ENCODE measurements around the gene OPA3. TPM values are rescaled to one million over a fixed set of nuclear protein-coding genes. Genes with fewer than 3 reads are reported as not detected.

Gene OPA3
- total RNA-seq, 1 experiment from 2014 or later = 15.2 TPM

- no TSS peak for BruUV-seq (replicated peaks)
- POLR2A ChIA-PET (ENCODE audit: low non-redundant PET) = interaction anchor here (0.6 kb wide), 1 partner anchor 18 kb away, joined by 3 read pairs; the partner anchor contains the start of gene FOSB
- peak; percentile 98 for DNase-seq (ENCODE audit: low spot score)
- H3K27me3 ChIP-seq (replicated peaks; ENCODE audit: insufficient read depth, low read depth, low read length, poor library complexity) = no peaks in the 10 kb centered on the region
- H3K36me3 ChIP-seq (ENCODE audit: insufficient read depth, low read length, poor library complexity, severe bottlenecking) = no peaks in the 10 kb centered on the region
- CTCF ChIA-PET = interaction anchor here (0.5 to 1.9 kb wide), 15 partner anchors 9 to 1890 kb away, joined by 3 to 15 read pairs (median 3); partner anchors contain the start of genes IRGQ and QPCTL
- intact Hi-C loops (cut with micrococcal nuclease; ENCODE audit: unreplicated experiment) = no loop called here
- H3K9me3 ChIP-seq (ENCODE audit: low read depth, low read length, poor library complexity, severe bottlenecking) = no peaks in the 10 kb centered on the region
- peak overlapping the region; percentile 68 for H3K27ac ChIP-seq (ENCODE audit: low read depth, low read length, poor library complexity, severe bottlenecking)
- H3K4me1 ChIP-seq (ENCODE audit: insufficient read depth, low read length, poor library complexity, severe bottlenecking) = no peaks in the 10 kb centered on the region
- H3K4me3 ChIP-seq (ENCODE audit: low read depth, low read length, poor library complexity, severe bottlenecking) = peak overlapping the region; percentile 64
- TF ChIP-seq EZH2 (IDR thresholded peaks at IDR 0.05; ENCODE audit: borderline replicate concordance, low read depth, low read length, poor library complexity, severe bottlenecking) (no peak), CTCF (conservative IDR thresholded peaks at IDR 0.05; ENCODE audit: low read depth, low read length) (peak; percentile 79)
Measured at GRCh38 chr19:45485305-45486077, 99.1 kb downstream of the OPA3 start.

GRCh38 chr19:45484273-45484945 lies 100.2 kb downstream of the OPA3 start:
- TF ChIP-seq EZH2 (IDR thresholded peaks at IDR 0.05; ENCODE audit: borderline replicate concordance, low read depth, low read length, poor library complexity, severe bottlenecking) (no peak), CTCF (conservative IDR thresholded peaks at IDR 0.05; ENCODE audit: low read depth, low read length) (no peak)
- H3K4me3 ChIP-seq (ENCODE audit: low read depth, low read length, poor library complexity, severe bottlenecking) = no peak overlapping the region
- H3K9me3 ChIP-seq (ENCODE audit: low read depth, low read length, poor library complexity, severe bottlenecking) = no peaks in the 10 kb centered on the region
- no TSS peak for BruUV-seq (replicated peaks)
- H3K36me3 ChIP-seq (ENCODE audit: insufficient read depth, low read length, poor library complexity, severe bottlenecking) = no peaks in the 10 kb centered on the region
- H3K27ac ChIP-seq (ENCODE audit: low read depth, low read length, poor library complexity, severe bottlenecking) = no peak overlapping the region
- H3K27me3 ChIP-seq (replicated peaks; ENCODE audit: insufficient read depth, low read depth, low read length, poor library complexity) = no peaks in the 10 kb centered on the region
- H3K4me1 ChIP-seq (ENCODE audit: insufficient read depth, low read length, poor library complexity, severe bottlenecking) = no peaks in the 10 kb centered on the region
- DNase-seq (ENCODE audit: low spot score) = no peak
- ChIA-PET CTCF (interaction anchor here (0.6 to 1.9 kb wide), 11 partner anchors 10 to 217 kb away, joined by 3 to 15 read pairs (median 3); partner anchors contain the start of gene QPCTL), POLR2A (ENCODE audit: low non-redundant PET) (no interaction called here)
- intact Hi-C loops (cut with micrococcal nuclease; ENCODE audit: unreplicated experiment) = no loop called here

- DNase-seq (ENCODE audit: low spot score) = no peak
- no peaks in the 10 kb centered on the region for H3K36me3 ChIP-seq (ENCODE audit: insufficient read depth, low read length, poor library complexity, severe bottlenecking)
- H3K4me1 ChIP-seq (ENCODE audit: insufficient read depth, low read length, poor library complexity, severe bottlenecking) = peaks cover under 1% of the 10 kb centered on the region
- H3K27me3 ChIP-seq (replicated peaks; ENCODE audit: insufficient read depth, low read depth, low read length, poor library complexity) = no peaks in the 10 kb centered on the region
- CTCF ChIA-PET = no interaction called here
- TF ChIP-seq CTCF (conservative IDR thresholded peaks at IDR 0.05; ENCODE audit: low read depth, low read length) (no peak), EZH2 (IDR thresholded peaks at IDR 0.05; ENCODE audit: borderline replicate concordance, low read depth, low read length, poor library complexity, severe bottlenecking) (no peak)
- no peak overlapping the region for H3K4me3 ChIP-seq (ENCODE audit: low read depth, low read length, poor library complexity, severe bottlenecking)
- H3K27ac ChIP-seq (ENCODE audit: low read depth, low read length, poor library complexity, severe bottlenecking) = no peak overlapping the region
- no peaks in the 10 kb centered on the region for H3K9me3 ChIP-seq (ENCODE audit: low read depth, low read length, poor library complexity, severe bottlenecking)
- intact Hi-C loops (cut with micrococcal nuclease; ENCODE audit: unreplicated experiment) = no loop called here
- POLR2A ChIA-PET (ENCODE audit: low non-redundant PET) = no interaction called here
- BruUV-seq (replicated peaks) = no TSS peak
Measured at GRCh38 chr19:45483033-45483432, 101.6 kb downstream of the OPA3 start.
